Caco-2 (cell line): ENCODE measurements around the gene BRF1. TPM values are rescaled to one million over a fixed set of nuclear protein-coding genes. Genes with fewer than 3 reads are reported as not detected.

Experiments used
- BruUV-seq: library from RNA; stranded (reverse); fragments of 400-500 nt; replicated peaks from 2 replicates; lab custom pipeline; 2021; lab: Mats Ljungman, UMichigan
- CTCF ChIA-PET: fragments of 300-600 bp; sonication (Branson Sonifier 250); formaldehyde crosslinking; loops from one replicate; lab custom pipeline; 2022; ENCODE audit warnings: antibody characterized with exemption; lab: Charles Lee
- POLR2A ChIA-PET: fragments of 300-600 bp; sonication (Branson Sonifier 250); formaldehyde crosslinking; loops from one replicate; lab custom pipeline; 2022; ENCODE audit warnings: antibody characterized with exemption; lab: Charles Lee
- DNase-seq, 2 experiments: peaks; one replicate each; pipeline versions ENCODE4 v3.0.0 to v3.0.0-alpha.2; 2020 to 2022
- H3K27me3 ChIP-seq: replicated peaks from 2 replicates; pipeline ENCODE4 v1.6.0; 2011; ENCODE audit warnings: low read length; ENCODE audit not compliant: control insufficient read depth, insufficient read depth
- H3K36me3 ChIP-seq: 2 replicates; pipeline ENCODE4 v1.5.1; 2011; ENCODE audit warnings: low read length; ENCODE audit not compliant: control insufficient read depth, insufficient read depth
- H3K4me1 ChIP-seq: fragments of 250-450 bp; sonication (Bioruptor Pico); 2 replicates; pipeline ENCODE4 v1.5.1; 2020; ENCODE audit warnings: mild to moderate bottlenecking
- H3K4me3 ChIP-seq: 2 replicates; pipeline ENCODE4 v1.5.1; 2011; ENCODE audit warnings: low read depth, mild to moderate bottlenecking, control low read depth, low read length
- H3K9me3 ChIP-seq: fragments of 250-450 bp; sonication (Bioruptor Pico); 2 replicates; pipeline ENCODE4 v1.5.1; 2020; ENCODE audit warnings: mild to moderate bottlenecking, moderate library complexity
- H3K27ac Mint-ChIP-seq: one replicate; pipeline ENCODE4 v1.8.0; 2022; ENCODE audit warnings: mixed read lengths; ENCODE audit not compliant: unreplicated experiment
- H3K27me3 Mint-ChIP-seq: one replicate; pipeline ENCODE4 v1.8.0; 2022; ENCODE audit warnings: mixed read lengths; ENCODE audit not compliant: insufficient read depth, unreplicated experiment
- H3K36me3 Mint-ChIP-seq: one replicate; pipeline ENCODE4 v1.8.0; 2022; ENCODE audit warnings: mild to moderate bottlenecking, mixed read lengths; ENCODE audit not compliant: insufficient read depth, unreplicated experiment
- H3K4me1 Mint-ChIP-seq: one replicate; pipeline ENCODE4 v1.8.0; 2022; ENCODE audit warnings: low read depth, mixed read lengths; ENCODE audit not compliant: unreplicated experiment
- H3K4me3 Mint-ChIP-seq: one replicate; pipeline ENCODE4 v1.8.0; 2022; ENCODE audit warnings: mild to moderate bottlenecking, moderate library complexity, mixed read lengths; ENCODE audit not compliant: unreplicated experiment
- H3K9me3 Mint-ChIP-seq: one replicate; pipeline ENCODE4 v1.8.0; 2022; ENCODE audit warnings: mixed read lengths; ENCODE audit not compliant: unreplicated experiment
- CTCF ChIP-seq, 2 experiments: fragments of 200-600 bp in 1 of 2; IDR thresholded peaks; 1 replicate in 1 of 2; 2 replicates in 1 of 2; pipeline versions ENCODE4 v1.5.1 to v1.8.0; 2011 to 2022; ENCODE audit warnings: antibody characterized with exemption in 1 of 2, control low read depth in 1 of 2, inconsistent platforms in 1 of 2, low read depth in 1 of 2, low read length in 1 of 2, mild to moderate bottlenecking in 1 of 2, moderate library complexity in 1 of 2; ENCODE audit not compliant: insufficient read depth in 1 of 2, severe bottlenecking in 1 of 2, unreplicated experiment in 1 of 2
- intact Hi-C: fragments of 100-400 bp; cut with micrococcal nuclease; formaldehyde crosslinking; loops from one replicate; pipeline ENCODE4 v1.10.0; 2022; ENCODE audit not compliant: unreplicated experiment
- total RNA-seq: library from RNA; stranded (reverse); gene quantifications from 2 replicates; pipeline ENCODE4 v1.2.3, GENCODE V29; 2022

The BRF1 gene
- total RNA-seq, 1 experiment from 2014 or later: 43.6 TPM

- intact Hi-C loops: no loop called here
- H3K4me1 ChIP-seq: no peaks in the 10 kb centered on the region
- H3K9me3 Mint-ChIP-seq: no peaks in the 10 kb centered on the region
- CTCF ChIA-PET: no interaction called here
- BruUV-seq: no TSS peak
- peaks cover 15% of the 10 kb centered on the region for H3K36me3 Mint-ChIP-seq
- no peaks in the 10 kb centered on the region for H3K27me3 ChIP-seq
- POLR2A ChIA-PET: no interaction called here
- no peaks in the 10 kb centered on the region for H3K4me1 Mint-ChIP-seq
- H3K9me3 ChIP-seq: no peaks in the 10 kb centered on the region
- no peak overlapping the region for H3K4me3 ChIP-seq
- 0 out of 2 replicates have a peak, but pooled peaks cover 1% of the 10 kb centered on the region for H3K36me3 ChIP-seq
- DNase-seq: no peak
- H3K27me3 Mint-ChIP-seq: no peaks in the 10 kb centered on the region
- H3K4me3 Mint-ChIP-seq: no peak overlapping the region
- no peak for TF ChIP-seq CTCF (IDR thresholded peaks at IDR 0.05; ENCODE audit: insufficient read depth in 1 of 2, low read depth in 1 of 2, low read length in 1 of 2, severe bottlenecking in 1 of 2, unreplicated experiment in 1 of 2)
- H3K27ac Mint-ChIP-seq: no peak overlapping the region
Measured at GRCh38 chr14:105211086-105211757, 89.6 kb downstream of the BRF1 start.

- Histone ChIP-seq H3K4me3 (no peak overlapping the region), H3K4me1 (no peaks in the 10 kb centered on the region), H3K27me3 (no peaks in the 10 kb centered on the region), H3K9me3 (no peaks in the 10 kb centered on the region), H3K36me3 (0 out of 2 replicates have a peak, but pooled peaks cover 1% of the 10 kb centered on the region)
- Mint-ChIP-seq H3K27me3 (no peaks in the 10 kb centered on the region), H3K4me3 (no peak overlapping the region), H3K27ac (no peak overlapping the region), H3K4me1 (no peaks in the 10 kb centered on the region), H3K9me3 (no peaks in the 10 kb centered on the region), H3K36me3 (peaks cover 15% of the 10 kb centered on the region)
- TF ChIP-seq CTCF (IDR thresholded peaks at IDR 0.05; ENCODE audit: insufficient read depth in 1 of 2, low read depth in 1 of 2, low read length in 1 of 2, severe bottlenecking in 1 of 2, unreplicated experiment in 1 of 2): no peak
- DNase-seq: no peak
- ChIA-PET POLR2A (no interaction called here), CTCF (no interaction called here)
- no TSS peak for BruUV-seq
- intact Hi-C loops: no loop called here
Measured at GRCh38 chr14:105210266-105211025, 90.4 kb downstream of the BRF1 start.

- H3K36me3 Mint-ChIP-seq: peaks cover 21% of the 10 kb centered on the region
- no peaks in the 10 kb centered on the region for H3K9me3 Mint-ChIP-seq
- no TSS peak for BruUV-seq
- TF ChIP-seq CTCF (IDR thresholded peaks at IDR 0.05; ENCODE audit: insufficient read depth in 1 of 2, low read depth in 1 of 2, low read length in 1 of 2, severe bottlenecking in 1 of 2, unreplicated experiment in 1 of 2): no peak
- H3K27me3 Mint-ChIP-seq: no peaks in the 10 kb centered on the region
- ChIA-PET POLR2A (no interaction called here), CTCF (no interaction called here)
- 0 out of 2 replicates have a peak, but pooled peaks cover 1% of the 10 kb centered on the region for H3K36me3 ChIP-seq
- no peak for DNase-seq
- H3K4me1 ChIP-seq: no peaks in the 10 kb centered on the region
- H3K9me3 ChIP-seq: no peaks in the 10 kb centered on the region
- no peak overlapping the region for H3K27ac Mint-ChIP-seq
- H3K4me1 Mint-ChIP-seq: no peaks in the 10 kb centered on the region
- no peak overlapping the region for H3K4me3 ChIP-seq
- intact Hi-C loops: no loop called here
- no peak overlapping the region for H3K4me3 Mint-ChIP-seq
- no peaks in the 10 kb centered on the region for H3K27me3 ChIP-seq
Measured at GRCh38 chr14:105209646-105210045, 91.2 kb downstream of the BRF1 start.
